HEK293 (cell line): Measurements from ENCODE around the gene POLG2.
"Not testable (repeated sequence)": the region's sequence is repeated elsewhere in the genome, so short reads cannot be mapped to it uniquely, and the experiment has no call there.

Experiments used
- CTCF ChIA-PET: fragments of 350-600 bp; formaldehyde crosslinking; extraction: SDS; loops from one replicate; lab custom pipeline; 2021; ENCODE audit warnings: antibody characterized with exemption; lab: Yijun Ruan, JAX
- POLR2A ChIA-PET: fragments of 300-600 bp; formaldehyde crosslinking; extraction: SDS; loops from one replicate; lab custom pipeline; 2020; ENCODE audit warnings: antibody characterized with exemption, inconsistent platforms; lab: Yijun Ruan, JAX
- H3K27ac ChIP-seq: fragments of 200-500 bp; sonication (Bioruptor generic); 2 replicates; pipeline ENCODE4 v1.5.1; 2014; ENCODE audit warnings: low read depth, low read length, control low read depth, inconsistent platforms; ENCODE audit errors: extremely low read depth
- H3K36me3 ChIP-seq, 2 experiments: fragments of 200-500 bp in 1 of 2; sonication (Bioruptor generic) in 1 of 2; 1 replicate in 1 of 2; 2 replicates in 1 of 2; pipeline ENCODE4 v1.5.1; 2014 to 2017; ENCODE audit warnings: inconsistent platforms in 2 of 2, low read length in 2 of 2; ENCODE audit not compliant: control insufficient read depth in 2 of 2, insufficient read depth in 1 of 2
- H3K4me1 ChIP-seq: fragments of 200-500 bp; sonication (Bioruptor generic); 2 replicates; pipeline ENCODE4 v1.5.1; 2014; ENCODE audit warnings: mild to moderate bottlenecking, low read length, inconsistent platforms; ENCODE audit not compliant: control insufficient read depth, insufficient read depth
- H3K4me3 ChIP-seq: 2 replicates; pipeline ENCODE4 v1.5.1; 2011; ENCODE audit warnings: low read depth, mild to moderate bottlenecking, control low read depth, low read length, moderate library complexity
- H3K9me3 ChIP-seq: fragments of 200-500 bp; sonication (Bioruptor generic); 2 replicates; pipeline ENCODE4 v1.5.1; 2014; ENCODE audit warnings: low read depth, low read length, inconsistent platforms; ENCODE audit not compliant: control insufficient read depth, insufficient read depth
- GLI2 ChIP-seq: fragments of 450-650 bp; formaldehyde crosslinking; IDR thresholded peaks from 2 replicates; pipeline ENCODE4; 2017; ENCODE audit warnings: missing biosample characterization, missing genetic modification characterization, low read depth, borderline replicate concordance
- KLF1 ChIP-seq: fragments of 450-650 bp; formaldehyde crosslinking; IDR thresholded peaks from 2 replicates; pipeline ENCODE4 v1.5.1; 2016; ENCODE audit warnings: missing biosample characterization, missing genetic modification characterization
- PATZ1 ChIP-seq: fragments of 450-650 bp; formaldehyde crosslinking; IDR thresholded peaks from 2 replicates; pipeline ENCODE4 v1.5.1; 2016; ENCODE audit warnings: missing biosample characterization, missing genetic modification characterization
- ZBTB8A ChIP-seq: fragments of 450-650 bp; formaldehyde crosslinking; IDR thresholded peaks from 2 replicates; pipeline ENCODE4 v1.5.1; 2016; ENCODE audit warnings: missing biosample characterization, missing genetic modification characterization
- ZFP37 ChIP-seq: fragments of 450-650 bp; formaldehyde crosslinking; IDR thresholded peaks from 2 replicates; pipeline ENCODE4 v1.5.1; 2016; ENCODE audit warnings: missing biosample characterization, missing genetic modification characterization
- ZNF121 ChIP-seq: fragments of 450-650 bp; formaldehyde crosslinking; IDR thresholded peaks from 2 replicates; pipeline ENCODE4 v1.5.1; 2016; ENCODE audit warnings: missing biosample characterization, missing genetic modification characterization
- ZNF140 ChIP-seq: fragments of 450-650 bp; formaldehyde crosslinking; IDR thresholded peaks from 2 replicates; pipeline ENCODE4 v1.5.1; 2016; ENCODE audit warnings: missing biosample characterization, missing genetic modification characterization
- ZNF148 ChIP-seq: fragments of 450-650 bp; formaldehyde crosslinking; IDR thresholded peaks from 2 replicates; pipeline ENCODE4 v1.5.0; 2017; ENCODE audit warnings: missing biosample characterization, missing genetic modification characterization, borderline replicate concordance
- ZNF16 ChIP-seq: fragments of 450-650 bp; formaldehyde crosslinking; IDR thresholded peaks from 2 replicates; pipeline ENCODE4 v1.5.1; 2016; ENCODE audit warnings: low read depth, missing biosample characterization, missing genetic modification characterization
- ZNF19 ChIP-seq: fragments of 450-650 bp; formaldehyde crosslinking; IDR thresholded peaks from 2 replicates; pipeline ENCODE4; 2016; ENCODE audit warnings: missing biosample characterization, missing genetic modification characterization, low read depth
- ZNF426 ChIP-seq: fragments of 450-650 bp; formaldehyde crosslinking; IDR thresholded peaks from 2 replicates; pipeline ENCODE4 v1.5.1; 2017; ENCODE audit warnings: missing biosample characterization, missing genetic modification characterization, mild to moderate bottlenecking, inconsistent platforms, moderate library complexity
- ZNF518A ChIP-seq: fragments of 450-650 bp; formaldehyde crosslinking; conservative IDR thresholded peaks from 2 replicates; pipeline ENCODE4 v1.5.1; 2016; ENCODE audit warnings: low read depth, missing biosample characterization, missing genetic modification characterization
- ZNF530 ChIP-seq: fragments of 450-650 bp; formaldehyde crosslinking; IDR thresholded peaks from 2 replicates; pipeline ENCODE4 v1.5.1; 2016; ENCODE audit warnings: low read depth, missing biosample characterization, missing genetic modification characterization
- ZNF555 ChIP-seq: fragments of 450-650 bp; formaldehyde crosslinking; conservative IDR thresholded peaks from 2 replicates; pipeline ENCODE4 v1.5.1; 2017; ENCODE audit warnings: missing biosample characterization, mild to moderate bottlenecking, missing genetic modification characterization, inconsistent platforms
- ZNF560 ChIP-seq: fragments of 450-650 bp; formaldehyde crosslinking; IDR thresholded peaks from 2 replicates; pipeline ENCODE4 v1.5.1; 2017; ENCODE audit warnings: missing biosample characterization, missing genetic modification characterization, borderline replicate concordance
- ZNF623 ChIP-seq: fragments of 450-650 bp; formaldehyde crosslinking; IDR thresholded peaks from 2 replicates; pipeline ENCODE4 v1.5.1; 2016; ENCODE audit warnings: missing biosample characterization, missing genetic modification characterization
- ZNF629 ChIP-seq: fragments of 450-650 bp; formaldehyde crosslinking; IDR thresholded peaks from 2 replicates; pipeline ENCODE4 v1.5.1; 2017; ENCODE audit warnings: missing biosample characterization, missing genetic modification characterization
- ZNF654 ChIP-seq: fragments of 450-650 bp; formaldehyde crosslinking; IDR thresholded peaks from 2 replicates; pipeline ENCODE4 v1.5.1; 2016; ENCODE audit warnings: low read depth, missing biosample characterization, missing genetic modification characterization
- ZNF664 ChIP-seq: fragments of 450-650 bp; formaldehyde crosslinking; IDR thresholded peaks from 2 replicates; pipeline ENCODE4 v1.5.1; 2016; ENCODE audit warnings: missing biosample characterization, missing genetic modification characterization
- ZNF701 ChIP-seq: fragments of 450-650 bp; formaldehyde crosslinking; IDR thresholded peaks from 2 replicates; pipeline ENCODE4 v1.5.1; 2016; ENCODE audit warnings: missing biosample characterization, missing genetic modification characterization
- ZNF747 ChIP-seq: fragments of 450-650 bp; formaldehyde crosslinking; IDR thresholded peaks from 2 replicates; pipeline ENCODE4 v1.5.1; 2016; ENCODE audit warnings: missing biosample characterization, missing genetic modification characterization
- ZSCAN23 ChIP-seq: fragments of 450-650 bp; formaldehyde crosslinking; IDR thresholded peaks from 2 replicates; pipeline ENCODE4 v1.5.1; 2016; ENCODE audit warnings: missing biosample characterization, missing genetic modification characterization
- ZSCAN30 ChIP-seq: fragments of 450-650 bp; IDR thresholded peaks from 2 replicates; pipeline ENCODE4 v1.5.1; 2018; ENCODE audit warnings: missing biosample characterization, mild to moderate bottlenecking, missing genetic modification characterization, moderate library complexity
- ZXDB ChIP-seq: fragments of 450-650 bp; formaldehyde crosslinking; IDR thresholded peaks from 2 replicates; pipeline ENCODE4 v1.5.1; 2016; ENCODE audit warnings: missing biosample characterization, missing genetic modification characterization

Gene POLG2

GRCh38 chr17:64461788-64462187, 35.1 kb downstream of the POLG2 start:
- POLR2A ChIA-PET: no interaction called here
- TF ChIP-seq ZNF747 (no peak), ZNF701 (tag by site-specific recombination) (no peak), ZNF16 (tag by site-specific recombination) (no peak), ZSCAN30 (no peak), ZSCAN23 (no peak), GLI2 (tag by site-specific recombination) (no peak), ZNF148 (tag by site-specific recombination) (no peak), PATZ1 (no peak)
- H3K36me3 ChIP-seq: no peaks in the 10 kb centered on the region
- no peaks in the 10 kb centered on the region for H3K9me3 ChIP-seq
- H3K4me3 ChIP-seq: no peak overlapping the region
- H3K4me1 ChIP-seq: no peaks in the 10 kb centered on the region
- H3K27ac ChIP-seq: no peak overlapping the region
- CTCF ChIA-PET: no interaction called here

- H3K4me1 ChIP-seq: no peaks in the 10 kb centered on the region
- H3K9me3 ChIP-seq: no peaks in the 10 kb centered on the region
- no peak overlapping the region for H3K27ac ChIP-seq
- CTCF ChIA-PET: no interaction called here
- no peak overlapping the region for H3K4me3 ChIP-seq
- TF ChIP-seq ZNF560: no peak
- no peak for TF ChIP-seq KLF1 (tag by site-specific recombination)
- TF ChIP-seq ZNF530: no peak
- no peak for TF ChIP-seq ZSCAN23
- POLR2A ChIA-PET: no interaction called here
- H3K36me3 ChIP-seq: no peaks in the 10 kb centered on the region
These were observed 35.9 kb downstream of the POLG2 start for GRCh38 chr17:64460955-64461354.

GRCh38 chr17:64459818-64460217, 37.0 kb downstream of the POLG2 start:
- H3K4me3 ChIP-seq, CTCF ChIA-PET, H3K27ac ChIP-seq, H3K36me3 ChIP-seq, POLR2A ChIA-PET, H3K9me3 ChIP-seq, H3K4me1 ChIP-seq: not testable (repeated sequence)
- TF ChIP-seq ZNF19 (tag by site-specific recombination): 0 out of 2 replicates have a peak, but pooled peaks have one; percentile 12
- TF ChIP-seq ZBTB8A (tag by site-specific recombination): peak; percentile 76
- TF ChIP-seq ZNF629 (tag by site-specific recombination): 0 out of 2 replicates have a peak, but pooled peaks have one; percentile 17
- TF ChIP-seq ZNF664 (tag by site-specific recombination): peak; percentile 64; the same call in 1 of the 2 replicates
- peak; percentile 90 for TF ChIP-seq ZNF426 (tag by site-specific recombination)
- TF ChIP-seq ZFP37 (tag by site-specific recombination): 0 out of 2 replicates have a peak, but pooled peaks have one; percentile 24
- peak; percentile 91 for TF ChIP-seq ZNF518A
- peak; percentile 54; the same call in 1 of the 2 replicates for TF ChIP-seq ZNF560
- TF ChIP-seq ZXDB (tag by site-specific recombination): peak; percentile 64
- TF ChIP-seq ZNF140 (tag by site-specific recombination): peak; percentile 70; the same call in 1 of the 2 replicates
- TF ChIP-seq ZNF623 (tag by site-specific recombination): peak; percentile 72
- peak; percentile 26; the same call in 1 of the 2 replicates for TF ChIP-seq ZNF654 (tag by site-specific recombination)
- peak; percentile 72 for TF ChIP-seq ZNF555
- TF ChIP-seq ZNF121: peak; percentile 35; the same call in 1 of the 2 replicates
